GM12891 (cell line): ENCODE measurements around the gene TSPAN18.

Experiments
- DNase-seq: peaks from one replicate; pipeline ENCODE4 v3.0.0; 2011; ENCODE audit warnings: low spot score; ENCODE audit not compliant: insufficient read length
- FAIRE-seq: peaks from 2 replicates; lab custom pipeline; 2011; peaks lifted over from hg19 to GRCh38; lab: Jason Lieb, UNC
- PAX5 ChIP-seq: IDR thresholded peaks from 2 replicates; pipeline ENCODE4 v1.6.1; 2011; ENCODE audit warnings: low read length, moderate library complexity, mild to moderate bottlenecking; ENCODE audit not compliant: insufficient read depth, severe bottlenecking
- POLR2A ChIP-seq: IDR thresholded peaks from 2 replicates; pipeline ENCODE4 v1.6.1; 2011; ENCODE audit warnings: low read depth, low read length, control low read depth
- POLR2AphosphoS5 ChIP-seq: IDR thresholded peaks from 2 replicates; pipeline ENCODE4 v1.6.1; 2011; ENCODE audit warnings: low read depth, low read length, control low read depth
- POU2F2 ChIP-seq: IDR thresholded peaks from 2 replicates; pipeline ENCODE4 v1.6.1; 2011; ENCODE audit warnings: low read depth, mild to moderate bottlenecking, control low read depth, low read length, moderate library complexity
- SPI1 ChIP-seq: IDR thresholded peaks from 2 replicates; pipeline ENCODE4 v1.6.1; 2011; ENCODE audit warnings: low read depth, low read length, control low read depth
- TAF1 ChIP-seq: IDR thresholded peaks from 2 replicates; pipeline ENCODE4 v1.6.1; 2011; ENCODE audit warnings: low read depth, low read length, control low read depth

Gene TSPAN18

GRCh38 chr11:44927174-44927661, 200.5 kb downstream of the TSPAN18 start:
- TF ChIP-seq TAF1 (no peak), PAX5 (no peak), POLR2AphosphoS5 (no peak), POLR2A (no peak), SPI1 (no peak), POU2F2 (no peak)
- FAIRE-seq: peak; percentile 38

GRCh38 chr11:44928144-44928543, 201.4 kb downstream of the TSPAN18 start:
- TF ChIP-seq PAX5: no peak
- TF ChIP-seq POLR2A: no peak
- no peak for TF ChIP-seq SPI1
- no peak for TF ChIP-seq POLR2AphosphoS5
- no peak for TF ChIP-seq TAF1
- TF ChIP-seq POU2F2: no peak
- DNase-seq (no peak), FAIRE-seq (no peak)

More at GRCh38 chr11:44927174-44927661, 200.5 kb downstream of the TSPAN18 start:
- DNase-seq: peak; percentile 64

- DNase-seq (no peak), FAIRE-seq (no peak)
- no peak for TF ChIP-seq POU2F2
- no peak for TF ChIP-seq POLR2A
- no peak for TF ChIP-seq POLR2AphosphoS5
- no peak for TF ChIP-seq SPI1
- TF ChIP-seq TAF1: no peak
- no peak for TF ChIP-seq PAX5
These were observed 202.1 kb downstream of the TSPAN18 start for GRCh38 chr11:44928816-44929215.

- TF ChIP-seq SPI1: no peak
- TF ChIP-seq POU2F2: no peak
- TF ChIP-seq PAX5: no peak
- no peak for TF ChIP-seq POLR2A
- TF ChIP-seq TAF1: no peak
- no peak for TF ChIP-seq POLR2AphosphoS5
- no peak for DNase-seq
- no peak for FAIRE-seq
These were observed 204.0 kb downstream of the TSPAN18 start for GRCh38 chr11:44930588-44931302.

- TF ChIP-seq POLR2A (no peak), POLR2AphosphoS5 (no peak), SPI1 (no peak), POU2F2 (no peak), PAX5 (no peak), TAF1 (no peak)
- no peak for DNase-seq
- FAIRE-seq: no peak
These were observed 204.7 kb downstream of the TSPAN18 start for GRCh38 chr11:44931466-44931865.

GRCh38 chr11:44934110-44934509, 207.3 kb downstream of the TSPAN18 start:
- no peak for DNase-seq
- FAIRE-seq: no peak
- TF ChIP-seq SPI1 (no peak), TAF1 (no peak), POU2F2 (no peak), POLR2AphosphoS5 (no peak), PAX5 (no peak), POLR2A (no peak)

GRCh38 chr11:44934735-44935250, 208.0 kb downstream of the TSPAN18 start:
- TF ChIP-seq POLR2AphosphoS5: no peak
- TF ChIP-seq POLR2A: no peak
- no peak for TF ChIP-seq POU2F2
- no peak for TF ChIP-seq TAF1
- no peak for TF ChIP-seq SPI1
- no peak for TF ChIP-seq PAX5
- DNase-seq: no peak
- no peak for FAIRE-seq

- FAIRE-seq: peak; percentile 85
- no peak for TF ChIP-seq TAF1
- no peak for TF ChIP-seq POLR2AphosphoS5
- TF ChIP-seq POLR2A: no peak
- no peak for TF ChIP-seq SPI1
- no peak; the same call in 1 of the 2 replicates for TF ChIP-seq POU2F2
- no peak for TF ChIP-seq PAX5
- DNase-seq: peak; percentile 84
These were observed 209.8 kb downstream of the TSPAN18 start for GRCh38 chr11:44936525-44936924.

GRCh38 chr11:44936951-44937543, 210.3 kb downstream of the TSPAN18 start:
- DNase-seq (no peak), FAIRE-seq (no peak)
- TF ChIP-seq TAF1 (no peak), POU2F2 (no peak), PAX5 (no peak), POLR2AphosphoS5 (no peak), POLR2A (no peak), SPI1 (no peak)
